GM19035 (cell line): Measurements from ENCODE around the gene CDH26.

Experiments
- ATAC-seq: cut with Tn5 transposase; IDR thresholded peaks from one replicate; pipeline ENCODE4 v1.9.1; 2021; ENCODE audit not compliant: unreplicated experiment

The CDH26 gene

GRCh38 chr20:60010689-60011458 is 52.7 kb downstream of the CDH26 start:
- no peak for ATAC-seq

- no peak for ATAC-seq
These were observed 53.6 kb downstream of the CDH26 start for GRCh38 chr20:60011512-60012507.

GRCh38 chr20:60013296-60014139 is 55.3 kb downstream of the CDH26 start:
- no peak for ATAC-seq

- no peak for ATAC-seq
These were observed 58.2 kb downstream of the CDH26 start for GRCh38 chr20:60016406-60016805.

GRCh38 chr20:60020251-60020650 is 62.0 kb downstream of the CDH26 start:
- ATAC-seq, result no peak

- no peak for ATAC-seq
These were observed 62.9 kb downstream of the CDH26 start for GRCh38 chr20:60021104-60021503.

GRCh38 chr20:60022849-60023248 is 64.6 kb downstream of the CDH26 start:
- no peak for ATAC-seq

GRCh38 chr20:60024245-60024644 is 66.0 kb downstream of the CDH26 start:
- no peak for ATAC-seq

- no peak for ATAC-seq
These were observed 66.6 kb downstream of the CDH26 start for GRCh38 chr20:60024801-60025200.

GRCh38 chr20:60026010-60026409 is 67.8 kb downstream of the CDH26 start:
- no peak for ATAC-seq

GRCh38 chr20:60030471-60030870 is 72.2 kb downstream of the CDH26 start:
- no peak for ATAC-seq

- ATAC-seq, result no peak
These were observed 72.9 kb downstream of the CDH26 start for GRCh38 chr20:60031107-60031506.

- ATAC-seq, result no peak
These were observed 76.2 kb downstream of the CDH26 start for GRCh38 chr20:60034231-60035110.

GRCh38 chr20:60035486-60035885 is 77.3 kb downstream of the CDH26 start:
- ATAC-seq, result no peak

- ATAC-seq, result no peak
These were observed 78.1 kb downstream of the CDH26 start for GRCh38 chr20:60036346-60036745.

- no peak for ATAC-seq
These were observed 78.7 kb downstream of the CDH26 start for GRCh38 chr20:60036746-60037499.

- ATAC-seq, result no peak
These were observed 80.3 kb downstream of the CDH26 start for GRCh38 chr20:60038400-60039008.

GRCh38 chr20:60039526-60039925 is 81.3 kb downstream of the CDH26 start:
- no peak for ATAC-seq
